ENCODE measurements around the gene IKZF2.

DNA sequence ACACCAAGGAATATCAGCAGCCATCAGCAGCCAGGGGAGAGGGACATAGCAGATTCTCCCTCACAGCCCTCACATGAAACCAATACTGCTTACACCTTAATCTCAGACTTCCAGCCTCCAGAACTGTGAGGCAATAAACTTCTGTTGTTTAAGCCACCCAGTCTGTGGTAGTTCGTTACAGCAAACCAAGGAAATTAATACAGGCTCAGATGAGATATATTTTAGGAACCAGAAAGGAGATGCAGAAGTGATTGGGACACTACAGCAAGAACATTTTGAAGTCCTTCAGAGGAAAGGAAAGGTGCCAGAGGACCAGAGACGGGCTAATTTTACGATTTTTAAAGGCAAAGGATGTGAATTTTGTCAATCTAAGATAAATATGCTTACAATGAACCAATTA is 60.6 kb downstream of the IKZF2 start:
- TF ChIP-seq POLR2A (IDR thresholded peaks at IDR 0.05; ENCODE audit: extremely low read depth, insufficient read length), result no peak
- TF ChIP-seq, protein P1, sequence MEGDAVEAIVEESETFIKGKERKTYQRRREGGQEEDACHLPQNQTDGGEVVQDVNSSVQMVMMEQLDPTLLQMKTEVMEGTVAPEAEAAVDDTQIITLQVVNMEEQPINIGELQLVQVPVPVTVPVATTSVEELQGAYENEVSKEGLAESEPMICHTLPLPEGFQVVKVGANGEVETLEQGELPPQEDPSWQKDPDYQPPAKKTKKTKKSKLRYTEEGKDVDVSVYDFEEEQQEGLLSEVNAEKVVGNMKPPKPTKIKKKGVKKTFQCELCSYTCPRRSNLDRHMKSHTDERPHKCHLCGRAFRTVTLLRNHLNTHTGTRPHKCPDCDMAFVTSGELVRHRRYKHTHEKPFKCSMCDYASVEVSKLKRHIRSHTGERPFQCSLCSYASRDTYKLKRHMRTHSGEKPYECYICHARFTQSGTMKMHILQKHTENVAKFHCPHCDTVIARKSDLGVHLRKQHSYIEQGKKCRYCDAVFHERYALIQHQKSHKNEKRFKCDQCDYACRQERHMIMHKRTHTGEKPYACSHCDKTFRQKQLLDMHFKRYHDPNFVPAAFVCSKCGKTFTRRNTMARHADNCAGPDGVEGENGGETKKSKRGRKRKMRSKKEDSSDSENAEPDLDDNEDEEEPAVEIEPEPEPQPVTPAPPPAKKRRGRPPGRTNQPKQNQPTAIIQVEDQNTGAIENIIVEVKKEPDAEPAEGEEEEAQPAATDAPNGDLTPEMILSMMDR (IDR thresholded peaks at IDR 0.05; ENCODE audit: low read depth, low read length), result no peak
